Kidney capillary endothelial cell (primary cell): ENCODE measurements around the gene SLC15A4.
"Not testable (repeated sequence)": the region's sequence is repeated elsewhere in the genome, so short reads cannot be mapped to it uniquely, and the experiment has no call there.

Experiments
- DNase-seq: peaks from one replicate; pipeline ENCODE4 v3.0.0-alpha.2; 2018; ENCODE audit warnings: low spot score

Gene SLC15A4

GRCh38 chr12:128823916-128824839 lies at the start of gene SLC15A4:
SLC15A4 (minus strand) TSS chr12:128823958; CDS start chr12:128823943, 15 bp downstream.
- peak; percentile 86 for DNase-seq

- no peak for DNase-seq
These were observed 48.5 kb upstream of the SLC15A4 start for GRCh38 chr12:128872303-128872702.

- DNase-seq, result no peak
These were observed 47.7 kb upstream of the SLC15A4 start for GRCh38 chr12:128871516-128871892.

DNA sequence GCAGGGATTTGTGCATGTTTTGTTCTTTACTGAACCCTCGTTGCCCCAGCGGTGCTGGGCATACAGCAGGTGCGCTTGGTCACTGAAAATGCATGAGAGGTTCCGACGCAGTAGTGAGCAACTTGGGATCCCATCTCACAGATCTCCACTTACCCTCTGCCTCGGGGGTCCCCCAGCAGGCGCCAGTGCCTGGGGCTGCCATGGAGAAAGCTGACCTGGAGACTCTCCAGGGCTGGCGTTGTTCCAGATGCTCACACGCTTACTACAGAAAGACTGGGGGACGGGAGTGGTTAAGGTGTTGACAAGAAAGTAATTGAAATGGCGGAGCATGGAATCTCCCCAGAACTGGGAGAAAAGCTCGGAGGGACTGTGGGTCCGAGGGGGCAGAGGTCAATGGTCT lies 43.7 kb upstream of the SLC15A4 start:
- DNase-seq, result no peak

DNA sequence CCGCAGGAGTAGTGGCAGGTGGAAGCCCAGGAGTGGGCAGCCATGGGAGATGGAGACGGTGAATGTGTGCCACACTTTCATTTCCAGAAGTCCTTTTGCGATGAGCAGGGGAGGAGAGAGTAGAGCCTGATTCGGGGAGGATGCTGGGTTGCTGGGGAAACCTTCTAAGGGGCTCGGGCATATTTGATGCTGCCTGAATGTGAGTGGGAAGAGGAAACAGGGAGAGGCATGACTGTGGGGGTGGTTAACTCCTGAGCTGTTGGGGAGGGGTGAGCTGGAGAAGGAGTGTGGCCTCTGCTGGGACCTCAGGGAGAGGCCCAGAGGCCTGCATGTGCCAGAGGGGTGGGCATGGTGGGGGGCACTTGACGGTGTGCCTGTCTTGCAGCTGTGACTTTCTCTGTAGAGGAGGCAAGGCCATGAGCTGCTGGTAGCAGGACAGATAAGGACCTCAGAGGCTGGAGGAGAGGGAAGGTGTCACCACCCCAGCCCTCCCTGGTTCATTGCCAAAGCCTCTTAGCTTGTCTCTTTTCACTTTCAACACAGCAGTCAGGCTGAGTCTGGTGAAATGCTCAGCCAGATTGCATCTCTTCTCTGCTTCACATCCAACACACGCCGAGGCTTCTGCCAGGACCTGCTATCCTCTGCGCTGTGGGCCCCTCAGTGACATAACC lies 40.9 kb upstream of the SLC15A4 start:
- DNase-seq, result no peak

DNA sequence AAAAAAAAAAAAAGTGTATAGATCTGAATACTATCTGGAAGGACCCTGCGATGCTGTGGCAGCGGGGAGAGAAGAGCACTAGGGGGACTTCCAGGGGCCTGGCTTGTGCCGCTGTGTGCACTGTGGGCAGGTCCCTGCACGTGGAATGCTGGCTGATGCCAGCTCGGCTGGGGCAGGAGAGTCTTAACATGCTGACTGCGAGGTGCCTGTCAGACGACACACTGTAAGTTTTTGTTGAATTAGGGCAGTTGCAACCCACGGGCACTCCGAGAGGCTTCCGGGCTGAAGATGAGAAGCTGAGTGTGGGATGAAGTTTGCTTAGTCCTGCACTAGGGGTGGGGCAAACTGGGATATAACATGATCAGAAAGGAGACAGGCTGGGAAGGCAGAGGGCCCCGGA lies 40.2 kb upstream of the SLC15A4 start:
- DNase-seq, result no peak

DNA sequence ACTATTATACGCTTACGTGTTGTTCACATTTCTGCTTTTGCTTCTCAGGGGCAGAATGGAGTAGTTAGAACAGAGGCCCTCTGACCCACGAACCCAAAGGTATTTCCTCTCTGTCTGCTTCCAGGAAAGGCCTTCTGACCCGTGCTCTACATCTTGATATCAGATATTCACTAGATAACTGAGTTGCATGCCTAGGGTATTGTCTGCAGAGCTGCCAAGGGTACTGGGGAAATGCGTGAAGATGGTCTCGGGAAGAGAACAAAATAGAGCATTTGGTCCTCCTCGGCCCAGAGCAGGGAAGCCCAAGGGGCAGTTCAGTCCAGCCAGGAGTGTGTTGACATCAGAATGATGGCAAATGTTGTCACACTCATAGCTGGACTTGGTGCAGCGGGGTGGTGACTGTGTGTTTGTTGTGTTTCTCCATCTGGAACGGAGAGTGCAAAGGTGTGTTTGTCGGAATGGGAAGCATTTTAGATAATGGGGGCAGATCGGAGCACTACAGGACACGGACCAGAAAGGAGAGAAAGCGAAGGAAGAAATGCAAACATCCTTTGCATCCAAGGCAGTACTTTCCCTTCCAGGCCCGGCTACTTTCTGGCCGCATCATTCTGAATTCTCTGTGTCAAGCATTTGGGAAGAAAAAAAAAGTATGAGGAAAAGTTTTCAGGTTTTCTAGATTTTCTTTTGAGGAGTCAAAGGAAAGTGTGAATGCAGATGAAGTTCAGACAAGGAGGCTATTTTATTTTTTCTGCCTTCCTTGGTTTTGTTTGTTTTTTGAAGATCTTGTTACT lies 37.7 kb upstream of the SLC15A4 start:
- no peak for DNase-seq

- DNase-seq, result no peak
These were observed 35.6 kb upstream of the SLC15A4 start for GRCh38 chr12:128859311-128859710.

- DNase-seq, result no peak
These were observed 33.5 kb upstream of the SLC15A4 start for GRCh38 chr12:128857133-128857763.

DNA sequence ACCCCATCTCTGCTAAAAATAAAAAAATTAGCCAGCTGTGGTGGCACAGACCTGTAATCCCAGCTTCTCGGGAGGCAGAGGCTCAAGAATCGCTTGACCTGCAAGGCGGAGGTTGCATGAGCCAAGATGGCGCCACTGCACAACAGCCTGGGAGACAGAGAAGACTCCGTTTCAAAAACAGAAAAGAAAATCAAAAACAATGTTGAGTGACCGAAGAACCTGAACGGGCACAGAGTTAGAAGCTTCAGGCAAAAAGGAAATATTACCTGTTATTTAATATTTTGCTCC lies 33.0 kb upstream of the SLC15A4 start:
- DNase-seq, result no peak

DNA sequence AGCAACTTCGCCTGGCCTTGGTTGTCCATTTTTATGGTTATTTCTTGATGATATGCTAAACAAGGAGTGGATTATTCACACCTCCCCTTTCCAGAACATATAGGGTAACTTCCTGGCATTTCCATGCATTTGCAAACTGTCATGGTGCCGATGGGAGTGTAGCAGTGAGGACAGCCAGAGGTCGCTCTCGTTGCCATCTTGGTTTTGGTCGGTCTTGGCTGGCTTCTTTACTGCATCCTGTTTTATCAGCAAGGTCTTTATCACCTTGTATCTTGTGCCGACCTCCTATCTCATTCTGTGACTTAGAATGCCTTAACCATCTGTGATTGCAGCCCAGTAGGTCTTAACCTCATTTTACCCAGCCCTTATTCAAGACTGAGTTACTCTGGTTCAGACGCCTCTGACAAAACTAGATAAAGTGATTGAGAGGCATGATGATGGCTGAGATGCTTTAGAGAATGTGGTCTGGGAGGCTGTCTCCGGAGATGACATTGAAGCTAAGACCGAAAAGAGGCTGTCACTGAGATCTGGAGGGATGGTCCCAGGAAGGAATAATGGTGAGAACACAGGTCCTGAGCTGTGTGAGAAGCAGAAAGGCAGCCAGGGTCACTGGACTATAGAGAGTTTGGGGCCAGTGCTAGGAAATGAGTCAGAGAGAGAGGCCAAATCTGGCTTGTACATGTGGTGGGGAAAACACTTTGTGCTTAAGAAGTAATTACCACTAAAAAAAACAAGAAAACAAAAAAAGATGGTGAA lies 32.5 kb upstream of the SLC15A4 start:
- DNase-seq, result no peak

DNA sequence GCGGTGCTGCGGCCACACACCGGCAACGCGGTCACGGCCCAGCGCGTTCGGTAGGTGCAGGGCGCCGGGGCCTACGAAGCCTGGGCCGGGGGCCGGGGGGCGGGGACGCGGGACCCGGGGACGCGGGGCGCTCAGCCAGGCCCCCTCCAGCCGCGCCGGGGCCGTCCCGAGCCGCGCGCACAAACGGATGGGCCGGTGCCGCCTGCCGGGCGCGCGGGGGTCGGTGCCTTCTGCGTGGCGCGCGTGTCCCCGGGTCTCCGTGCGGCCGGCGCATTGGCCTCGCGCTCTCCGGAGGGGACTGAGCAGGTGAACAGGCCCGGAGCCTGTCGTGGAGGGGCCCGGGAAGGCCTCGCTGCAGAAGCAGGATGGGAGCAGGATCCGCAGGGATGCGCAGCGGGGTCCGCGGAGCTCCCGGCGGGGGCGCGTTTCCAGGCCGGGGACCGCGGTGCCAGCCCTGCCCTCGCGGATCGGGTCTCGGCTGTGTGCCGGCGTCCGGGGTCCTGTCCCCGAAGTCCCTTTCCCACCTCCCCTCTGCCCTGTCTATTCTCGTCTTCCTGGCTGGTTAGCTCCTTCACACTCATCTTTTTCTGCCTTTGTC lies 29.9 kb upstream of the SLC15A4 start:
- no peak for DNase-seq

GRCh38 chr12:128852885-128853599 lies 29.3 kb upstream of the SLC15A4 start, which contains the start of gene GLT1D1:
GLT1D1 (plus strand) TSS chr12:128853478; CDS start chr12:128853582, 104 bp downstream.
- no peak for DNase-seq

- no peak for DNase-seq
These were observed 28.4 kb upstream of the SLC15A4 start for GRCh38 chr12:128852026-128852698.

GRCh38 chr12:128851429-128851828 lies 27.7 kb upstream of the SLC15A4 start:
- not testable (repeated sequence) for DNase-seq

- DNase-seq, result no peak
These were observed 26.6 kb upstream of the SLC15A4 start for GRCh38 chr12:128850400-128850799.

DNA sequence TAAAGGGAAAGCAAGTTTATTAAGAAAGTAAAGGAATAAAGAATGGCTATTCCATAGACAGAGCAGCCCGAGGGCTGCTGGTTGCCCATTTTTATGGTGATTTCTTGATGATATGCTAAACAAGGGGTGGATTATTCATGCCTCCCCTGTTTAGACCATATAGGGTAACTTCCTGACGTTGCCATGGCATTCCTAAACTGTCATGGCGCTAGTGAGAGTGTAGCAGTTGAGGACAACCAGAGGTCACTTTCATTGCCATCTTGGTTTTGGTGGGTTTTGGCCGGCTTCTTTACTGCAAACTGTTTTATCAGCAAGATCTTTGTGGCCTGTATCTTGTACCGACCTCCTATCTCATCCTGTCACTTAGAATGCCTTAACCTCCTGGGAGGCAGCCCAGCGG lies 26.0 kb upstream of the SLC15A4 start:
- not testable (repeated sequence) for DNase-seq

DNA sequence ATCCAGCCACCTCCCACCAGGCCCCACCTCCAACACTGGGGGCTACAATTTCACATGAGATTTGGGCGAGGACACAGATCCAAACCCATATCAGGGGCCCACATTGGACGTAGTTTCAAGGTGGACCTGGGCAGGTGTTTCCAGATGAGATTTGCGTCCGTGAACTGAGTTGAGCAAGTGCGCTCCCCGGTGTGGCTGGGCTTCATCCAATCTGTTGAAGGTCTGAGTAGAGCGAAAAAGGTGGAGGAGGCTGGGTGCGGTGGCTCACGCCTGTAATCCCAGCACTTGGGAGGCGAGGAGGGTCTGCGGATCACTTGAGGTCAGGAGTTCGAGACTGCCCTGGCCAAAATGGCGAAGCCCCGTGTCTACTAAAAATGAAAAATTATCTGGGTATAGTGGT lies 24.6 kb upstream of the SLC15A4 start:
- DNase-seq, result no peak

DNA sequence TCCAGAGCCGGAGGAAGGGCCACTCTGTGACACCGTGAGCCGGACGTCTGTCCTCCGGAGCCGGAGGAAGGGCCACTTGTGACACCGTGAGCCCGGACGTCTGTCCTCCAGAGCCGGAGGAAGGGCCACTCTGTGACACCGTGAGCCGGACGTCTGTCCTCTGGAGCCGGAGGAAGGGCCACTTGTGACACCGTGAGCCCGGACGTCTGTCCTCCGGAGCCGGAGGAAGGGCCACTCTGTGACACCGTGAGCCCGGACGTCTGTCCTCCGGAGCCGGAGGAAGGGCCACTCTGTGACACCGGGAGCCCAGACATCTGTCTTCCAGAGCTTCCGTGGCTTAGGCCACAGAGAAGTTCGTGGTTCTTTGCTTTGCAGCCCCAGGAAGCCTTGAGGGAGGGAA lies 22.9 kb upstream of the SLC15A4 start:
- not testable (repeated sequence) for DNase-seq
